HG02938 (cell line): ENCODE results near the gene AFAP1L2.
A peak's percentile ranks its signal among the peaks of the same experiment; 100 is the strongest.

Experiments used
- ATAC-seq: cut with Tn5 transposase; IDR thresholded peaks from one replicate; pipeline ENCODE4 v1.9.1; 2021; ENCODE audit warnings: mild to moderate bottlenecking, moderate library complexity; ENCODE audit not compliant: unreplicated experiment

The AFAP1L2 gene

DNA sequence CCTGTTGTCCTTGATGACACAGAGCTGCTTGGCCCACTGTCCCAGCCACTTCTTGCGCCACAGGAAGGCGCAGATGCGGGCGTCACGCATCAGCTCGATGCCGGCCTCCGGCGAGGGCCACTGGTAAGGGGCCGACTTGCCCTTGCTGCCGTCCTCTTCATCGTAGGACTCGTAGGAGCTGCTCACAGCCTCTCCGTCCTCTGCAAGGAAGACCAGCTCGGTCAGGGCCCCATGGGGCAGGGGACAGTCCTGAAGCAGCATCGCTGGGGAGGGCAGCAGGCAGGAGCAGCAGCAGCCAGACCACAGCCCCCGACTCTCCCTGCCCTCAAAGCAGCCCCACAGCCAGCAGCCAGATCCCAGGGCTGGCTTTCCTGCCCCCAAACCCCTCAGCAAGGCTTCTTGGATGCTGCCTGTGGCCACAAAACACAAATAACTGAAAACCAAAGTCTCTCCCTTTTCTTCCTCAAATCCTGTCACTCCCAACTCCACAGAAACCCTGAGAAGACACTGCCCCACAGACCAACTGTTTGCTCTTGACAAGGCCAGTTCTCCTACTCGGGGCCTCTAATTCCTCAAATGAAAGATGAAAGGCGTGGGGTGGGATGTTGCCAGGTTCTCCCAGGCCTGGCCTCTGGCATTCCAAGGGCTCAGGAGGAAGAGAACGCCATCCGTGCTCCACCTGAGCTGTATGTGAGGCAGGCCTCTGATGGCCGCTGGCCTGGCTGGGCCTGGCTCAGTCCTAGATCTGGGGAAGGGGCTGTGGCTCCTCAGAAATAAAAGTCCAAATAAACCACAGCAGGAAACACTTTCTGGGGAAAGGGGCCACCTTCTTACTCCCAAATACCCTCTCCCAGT lies 88.5 kb downstream of the AFAP1L2 start:
- no peak for ATAC-seq

DNA sequence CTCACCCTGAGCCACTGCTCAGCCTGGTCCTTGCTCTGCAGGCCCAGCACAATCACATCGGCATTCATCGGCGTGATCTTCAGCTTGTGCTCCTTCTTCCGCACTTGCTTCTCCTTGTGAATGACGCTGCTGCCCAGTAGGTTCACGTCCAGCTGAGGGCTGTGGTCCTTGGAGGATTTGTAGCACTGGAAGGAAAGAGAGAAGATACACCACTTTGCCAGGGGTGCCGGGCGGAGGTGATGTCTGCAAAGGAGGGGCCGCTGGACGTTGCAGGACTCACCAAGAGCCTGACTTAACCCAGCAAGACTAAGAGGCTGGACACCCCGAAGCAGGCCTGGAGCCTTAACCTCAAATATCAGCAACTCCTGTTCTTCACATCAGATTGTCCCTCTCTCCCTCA lies 90.4 kb downstream of the AFAP1L2 start:
- no peak for ATAC-seq

DNA sequence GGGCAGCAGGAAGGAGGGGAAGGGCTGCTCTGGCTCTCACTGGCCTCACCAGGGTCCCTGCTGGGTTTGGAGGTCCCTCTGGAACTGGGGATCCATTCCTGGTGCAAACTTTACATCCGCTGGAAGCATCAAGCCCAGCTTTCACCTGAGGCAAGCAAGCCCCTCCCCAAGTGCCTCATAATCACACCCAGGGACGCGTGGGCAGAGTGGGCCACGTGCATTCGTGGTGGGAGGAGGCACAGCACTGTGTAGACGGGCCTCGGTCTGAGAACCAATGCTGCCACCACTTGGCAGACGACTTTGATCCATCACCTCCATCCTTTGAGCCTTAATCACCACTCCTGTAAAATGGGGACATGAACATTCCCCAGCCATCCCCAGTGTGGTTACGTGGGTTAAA lies 91.2 kb downstream of the AFAP1L2 start:
- ATAC-seq = no peak

DNA sequence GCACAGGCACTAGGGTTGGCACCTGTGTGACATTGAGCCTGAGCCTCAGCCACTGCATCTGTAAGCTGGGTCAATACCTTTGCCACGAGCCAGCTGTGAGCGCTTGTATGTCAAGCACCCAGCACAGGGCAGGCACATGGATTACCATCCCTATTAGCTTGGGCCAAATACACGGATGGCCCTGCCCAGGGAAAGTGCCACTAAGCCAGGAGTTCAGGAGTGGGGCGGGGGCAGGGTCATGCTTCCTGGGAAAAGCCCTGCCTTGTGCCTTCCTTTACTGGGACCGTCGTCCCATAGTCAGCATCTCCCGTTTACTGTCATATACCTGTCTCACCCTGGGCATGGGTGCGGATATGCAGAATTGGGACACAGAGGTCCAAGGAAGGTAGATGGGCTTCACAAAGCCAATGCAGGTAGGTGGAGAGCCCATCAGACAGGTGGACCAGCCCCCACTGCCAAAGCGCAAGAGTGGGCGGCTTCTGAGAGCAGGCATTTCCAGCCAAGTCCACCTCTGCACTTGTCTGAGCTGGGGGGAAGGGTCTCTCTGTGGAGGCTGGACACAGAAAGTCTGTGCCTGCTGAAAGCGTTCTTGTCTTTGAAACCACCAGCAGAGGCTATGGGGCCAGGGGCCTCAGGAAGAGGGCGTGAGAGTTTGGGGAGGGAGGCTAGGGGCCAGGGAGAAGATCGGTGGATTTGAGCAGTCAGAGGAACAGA lies 92.6 kb downstream of the AFAP1L2 start:
- ATAC-seq = no peak

DNA sequence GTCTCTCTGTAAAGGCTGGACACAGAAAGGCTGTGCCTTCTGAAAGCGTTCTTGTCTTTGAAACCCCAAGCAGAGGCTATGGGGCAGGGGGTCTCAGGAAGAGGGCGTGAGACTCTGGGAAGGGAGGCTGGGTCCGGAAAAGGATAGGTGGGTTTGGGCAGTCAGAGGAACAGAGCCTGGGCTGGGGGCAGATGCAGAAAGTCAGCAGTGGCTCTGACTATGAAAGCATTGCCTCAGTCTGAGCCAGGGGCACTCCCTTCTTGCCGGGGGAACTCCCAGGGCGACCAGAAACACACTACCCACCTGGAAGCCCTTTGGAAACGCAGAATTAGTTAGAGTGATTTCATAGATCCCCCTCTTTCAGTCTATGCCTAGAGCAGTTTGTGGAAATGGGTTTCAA lies 93.3 kb downstream of the AFAP1L2 start:
- no peak for ATAC-seq

DNA sequence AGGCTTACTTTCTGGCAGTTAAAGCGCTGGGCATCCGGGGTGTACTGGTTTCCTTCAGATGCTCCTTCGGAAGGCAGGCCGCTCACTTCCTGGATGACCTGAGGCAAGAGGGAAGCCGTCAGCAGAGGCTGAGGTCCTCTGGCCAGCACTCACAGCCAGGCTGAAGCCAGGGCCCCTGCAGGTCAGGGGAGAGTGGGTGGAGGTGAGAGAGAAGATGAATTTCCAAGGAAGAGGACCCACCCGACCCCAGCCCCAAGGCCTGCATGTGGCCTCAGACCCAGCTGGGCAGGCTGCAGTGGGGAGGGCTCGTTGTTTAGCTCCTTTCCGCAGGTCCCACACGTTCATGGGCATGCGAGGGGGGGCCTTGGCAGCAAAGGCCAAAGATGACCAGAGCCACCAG lies 94.0 kb downstream of the AFAP1L2 start:
- ATAC-seq = no peak

DNA sequence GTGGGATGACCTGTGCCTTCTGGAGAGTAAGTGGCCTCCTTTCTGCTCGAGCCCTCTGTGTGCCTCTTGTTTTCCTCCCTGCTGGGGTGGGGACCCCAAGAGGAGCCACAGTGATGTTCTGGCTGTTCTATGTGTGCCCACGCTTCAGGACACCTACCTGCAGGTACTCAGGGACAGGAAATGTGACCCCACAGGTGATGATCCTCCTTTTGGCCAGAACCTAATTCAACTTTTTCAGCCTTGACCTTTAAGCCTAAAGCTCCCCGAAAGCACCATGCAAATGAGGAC lies 95.0 kb downstream of the AFAP1L2 start:
- no peak for ATAC-seq

DNA sequence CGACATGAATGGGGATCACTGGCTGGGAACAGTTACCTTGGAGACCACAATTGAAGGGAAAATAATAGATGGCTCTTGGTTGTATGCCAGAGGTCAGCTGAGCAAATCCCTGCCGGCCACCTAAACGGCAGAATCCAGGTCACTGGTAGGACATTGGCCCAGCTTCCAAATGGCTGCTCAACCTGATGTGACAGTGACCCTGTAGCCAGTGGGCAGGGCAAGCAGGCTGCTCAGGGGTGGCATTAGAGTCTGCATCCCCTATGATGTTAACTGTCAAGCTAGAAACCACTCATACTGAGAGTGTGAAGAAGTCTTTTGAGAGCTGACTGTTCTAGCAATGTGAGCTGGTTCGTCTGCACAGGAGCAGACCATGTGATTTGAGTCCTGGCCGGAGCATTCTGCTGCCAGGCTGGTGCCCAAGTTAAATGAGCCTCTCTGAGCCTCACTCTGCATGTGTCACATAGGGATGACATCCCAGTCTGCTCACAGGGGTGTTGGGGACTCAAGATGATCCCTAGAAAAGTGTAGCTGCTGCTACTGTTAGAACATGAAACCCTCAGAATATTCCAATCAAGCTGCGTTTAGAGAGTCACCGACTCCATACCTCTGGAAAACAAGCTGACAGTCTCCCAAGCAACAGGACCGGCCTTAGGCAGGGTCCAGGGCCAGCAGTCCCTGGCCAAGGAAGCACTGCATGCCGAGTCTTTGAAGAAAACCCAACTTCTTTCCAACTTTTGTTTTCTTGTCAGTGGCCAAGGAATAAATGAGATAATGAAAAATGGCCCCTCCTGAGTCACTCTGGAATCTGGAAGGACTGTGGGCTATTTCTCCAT lies 95.6 kb downstream of the AFAP1L2 start:
- no peak for ATAC-seq

DNA sequence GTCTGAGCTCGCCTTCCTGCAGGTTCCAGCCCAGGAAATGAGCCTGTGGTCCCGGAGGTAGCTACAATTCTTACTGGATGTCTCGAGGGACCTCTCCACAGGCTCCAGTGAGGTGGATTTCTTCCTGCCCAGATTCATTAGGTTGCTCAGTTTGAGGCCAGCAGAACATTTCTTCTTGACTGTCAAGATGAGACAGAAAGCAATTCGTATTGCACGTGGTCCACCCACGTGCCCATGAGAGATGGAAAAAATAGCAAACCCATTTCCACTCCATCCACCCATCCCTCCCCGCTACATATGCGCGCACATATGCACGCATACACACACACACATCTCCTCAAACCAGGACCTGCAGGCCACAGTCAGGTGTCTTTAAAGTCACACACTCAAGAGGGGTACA lies 96.6 kb downstream of the AFAP1L2 start:
- no peak for ATAC-seq

DNA sequence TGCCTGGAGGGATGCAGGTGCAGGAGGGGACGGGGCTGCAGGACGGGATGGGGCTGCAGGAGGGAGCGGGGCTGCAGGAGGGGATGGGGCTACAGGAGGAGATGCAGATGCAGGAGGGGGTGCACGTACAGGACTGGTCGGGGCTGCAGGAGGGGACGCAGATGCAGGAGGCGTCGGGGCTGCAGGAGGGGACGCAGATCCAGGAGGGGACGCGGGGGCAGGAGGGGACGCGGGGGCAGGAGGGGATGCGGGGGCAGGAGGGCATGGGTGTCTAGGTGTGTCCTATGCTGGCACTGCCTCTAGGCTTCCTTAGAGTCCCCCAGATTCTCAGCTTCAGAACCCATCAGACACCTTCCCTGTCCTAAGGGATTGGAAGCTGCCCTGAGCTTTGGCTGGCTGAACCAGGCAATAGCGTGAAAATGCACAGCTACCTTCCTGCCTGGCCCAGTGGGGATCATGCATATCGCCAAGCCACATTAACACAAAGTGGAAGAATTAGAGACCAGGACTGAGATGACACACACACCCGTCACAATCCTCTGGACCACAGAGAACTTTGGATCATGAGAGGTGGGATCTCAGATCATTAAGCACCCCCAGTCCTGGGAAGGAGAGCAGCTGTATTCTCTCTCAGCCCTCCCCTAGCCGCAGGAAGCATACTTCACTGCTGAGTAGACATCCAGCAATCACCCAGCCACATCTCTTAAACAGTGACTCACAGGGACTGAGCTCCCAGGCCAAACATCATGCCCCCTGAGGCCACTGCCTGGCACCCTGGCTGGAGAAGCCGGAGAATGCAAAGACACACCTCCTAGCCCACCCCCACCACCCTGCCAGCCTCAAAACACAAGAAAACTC lies 98.0 kb downstream of the AFAP1L2 start:
- no peak for ATAC-seq

DNA sequence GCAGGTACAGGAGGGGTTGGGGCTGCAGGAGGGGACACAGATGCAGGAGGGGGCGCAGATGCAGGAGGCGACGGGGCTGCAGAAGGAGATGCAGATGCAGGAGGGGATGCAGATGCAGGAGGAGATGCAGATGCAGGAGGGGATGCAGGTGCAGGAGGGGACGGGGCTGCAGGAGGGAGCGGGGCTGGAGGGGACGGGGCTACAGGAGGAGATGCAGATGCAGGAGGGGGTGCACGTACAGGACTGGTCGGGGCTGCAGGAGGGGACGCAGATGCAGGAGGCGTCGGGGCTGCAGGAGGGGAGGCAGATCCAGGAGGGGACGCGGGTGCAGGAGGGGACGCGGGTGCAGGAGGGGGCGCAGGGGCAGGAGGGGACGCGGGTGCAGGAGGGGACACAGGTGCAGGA lies 98.8 kb downstream of the AFAP1L2 start:
- no peak for ATAC-seq

DNA sequence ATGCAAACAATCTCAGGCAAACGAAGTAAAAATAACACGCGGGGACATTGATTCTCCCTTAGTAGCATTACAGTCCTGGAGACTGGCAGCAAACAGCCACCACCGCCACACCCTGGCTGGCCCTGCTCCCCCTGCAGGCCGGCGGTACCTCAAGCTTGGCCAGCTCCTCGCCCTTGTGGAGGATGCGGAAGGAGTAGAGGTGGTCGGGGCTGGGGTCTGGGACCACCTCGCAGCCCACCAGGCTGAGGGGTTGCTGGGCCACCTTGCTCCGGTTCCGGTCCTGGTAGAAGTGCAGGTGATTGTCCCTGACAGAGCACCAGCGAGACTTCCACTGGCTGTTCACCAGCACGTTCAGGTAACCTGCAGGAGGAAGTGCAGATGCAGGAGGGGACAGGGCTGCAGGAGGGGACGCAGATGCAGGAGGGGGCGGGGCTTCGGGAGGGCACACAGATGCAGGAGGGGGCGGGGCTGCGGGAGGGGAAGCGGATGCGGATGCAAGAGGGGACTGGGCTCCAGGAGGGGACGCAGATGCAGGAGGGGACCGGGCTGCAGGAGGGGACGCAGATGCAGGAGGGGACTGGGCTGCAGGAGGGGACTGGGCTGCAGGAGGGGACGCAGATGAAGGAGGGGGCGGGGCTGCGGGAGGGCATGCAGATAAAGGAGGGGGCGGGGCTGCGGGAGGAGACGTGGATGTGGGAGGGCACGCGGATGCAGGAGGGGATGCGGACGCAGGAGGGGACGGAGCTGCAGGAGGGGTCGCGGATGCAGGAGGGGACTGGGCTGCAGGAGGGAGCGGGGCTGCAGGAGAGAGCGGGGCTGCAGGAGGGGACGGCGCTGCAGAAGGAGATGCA lies 99.5 kb downstream of the AFAP1L2 start:
- peak; percentile 52 for ATAC-seq

DNA sequence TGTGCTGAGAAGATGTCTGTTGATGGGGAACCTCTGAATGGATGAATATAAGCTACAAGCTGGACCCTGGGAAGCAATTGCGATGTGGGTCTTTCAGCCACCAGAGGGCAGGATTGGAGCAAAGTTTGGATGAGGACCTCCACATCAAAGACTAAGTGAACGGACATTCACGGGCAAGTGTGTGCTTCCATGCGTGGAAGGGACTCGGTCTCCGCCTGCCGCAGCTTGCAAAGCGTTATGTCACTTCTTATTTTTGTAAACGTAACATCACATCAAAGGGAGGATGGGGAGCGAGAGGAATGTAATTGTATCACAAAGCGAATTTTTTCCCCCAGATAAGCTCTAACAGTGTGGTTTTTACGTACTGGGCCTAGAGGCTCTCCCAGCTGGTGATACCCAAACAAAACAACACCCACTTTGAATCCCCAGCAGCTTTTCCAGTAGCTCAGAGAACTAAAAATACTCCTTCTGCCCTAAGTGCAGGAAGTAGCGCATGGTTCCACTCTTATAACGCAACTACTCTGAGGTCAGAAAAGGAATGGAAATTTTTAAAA lies 100.2 kb downstream of the AFAP1L2 start:
- peak; percentile 75 for ATAC-seq

DNA sequence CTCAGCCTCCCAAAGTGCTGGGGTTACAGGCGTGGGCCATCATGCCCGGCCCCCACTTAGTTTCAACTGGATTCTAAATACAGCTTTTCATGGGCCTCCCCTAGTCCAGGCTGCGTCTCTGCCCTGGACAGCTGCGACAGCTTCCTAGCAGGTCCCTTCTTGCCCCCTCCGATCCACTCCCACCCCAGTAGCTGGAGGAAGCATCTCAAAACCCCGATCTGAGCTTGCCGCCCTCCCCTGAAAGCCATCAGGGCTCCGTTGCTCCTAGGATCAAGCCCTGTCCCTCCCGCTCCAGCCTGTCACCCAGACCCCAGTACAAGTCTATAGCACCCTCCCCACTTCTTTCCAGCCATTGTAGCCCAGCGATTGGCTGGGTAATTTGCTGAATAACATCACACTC lies 100.7 kb downstream of the AFAP1L2 start:
- peak; percentile 9 for ATAC-seq

DNA sequence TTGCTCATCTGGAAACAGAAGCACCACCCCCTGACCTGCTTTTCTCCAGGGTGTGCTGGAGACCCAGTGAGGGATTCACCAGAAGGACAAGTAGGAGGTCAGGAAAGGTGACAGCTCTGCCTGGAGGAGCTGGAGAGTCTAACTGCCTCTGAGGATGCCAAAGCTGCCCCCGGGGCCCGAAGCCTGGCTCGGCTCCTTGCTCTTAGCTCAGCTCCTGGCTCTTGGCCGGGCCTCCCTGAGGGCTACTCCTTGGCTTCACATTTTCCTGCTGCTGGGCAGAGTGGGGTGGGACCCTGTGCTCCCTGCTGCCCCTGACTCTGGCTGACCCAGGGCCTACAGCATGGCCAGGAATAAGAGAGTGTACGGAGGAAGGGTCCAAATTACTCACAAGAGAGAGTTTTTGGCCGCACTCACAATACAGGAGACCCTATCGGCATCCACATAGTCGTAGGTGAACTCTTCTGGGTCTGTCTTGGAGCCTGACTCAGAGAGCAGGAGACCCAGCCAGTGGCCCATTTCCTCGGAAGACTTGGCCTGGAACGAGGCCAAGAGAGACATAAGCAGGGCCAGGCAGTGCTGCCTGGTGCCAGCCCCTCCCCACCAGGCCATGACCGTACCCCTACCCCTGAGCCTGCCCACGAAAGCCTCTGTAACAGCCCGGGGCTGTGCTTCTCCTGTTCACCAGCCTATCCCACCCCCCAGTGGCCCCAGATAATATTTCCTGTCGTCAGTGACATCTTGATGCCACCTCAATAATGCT lies 102.2 kb downstream of the AFAP1L2 start:
- no peak for ATAC-seq

DNA sequence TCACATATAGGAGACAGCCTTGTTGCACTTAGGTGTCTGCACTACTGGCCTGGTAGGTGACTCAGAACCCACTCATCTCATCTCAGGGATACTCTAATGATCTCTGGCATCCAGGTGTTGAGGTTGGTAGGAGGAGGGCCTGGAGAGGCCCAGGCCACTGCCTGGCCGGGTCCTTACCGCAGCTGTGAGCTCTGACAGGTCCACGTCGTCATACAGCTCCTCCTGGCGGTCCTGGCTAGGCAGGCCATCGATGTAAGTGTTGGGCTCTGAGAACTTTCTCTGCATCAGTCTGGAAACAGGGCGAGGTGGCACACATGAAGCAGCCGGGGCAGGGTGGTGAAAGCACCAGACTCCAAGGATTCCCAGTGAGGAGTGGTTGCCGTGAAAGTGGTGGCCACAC lies 103.1 kb downstream of the AFAP1L2 start:
- ATAC-seq = no peak

DNA sequence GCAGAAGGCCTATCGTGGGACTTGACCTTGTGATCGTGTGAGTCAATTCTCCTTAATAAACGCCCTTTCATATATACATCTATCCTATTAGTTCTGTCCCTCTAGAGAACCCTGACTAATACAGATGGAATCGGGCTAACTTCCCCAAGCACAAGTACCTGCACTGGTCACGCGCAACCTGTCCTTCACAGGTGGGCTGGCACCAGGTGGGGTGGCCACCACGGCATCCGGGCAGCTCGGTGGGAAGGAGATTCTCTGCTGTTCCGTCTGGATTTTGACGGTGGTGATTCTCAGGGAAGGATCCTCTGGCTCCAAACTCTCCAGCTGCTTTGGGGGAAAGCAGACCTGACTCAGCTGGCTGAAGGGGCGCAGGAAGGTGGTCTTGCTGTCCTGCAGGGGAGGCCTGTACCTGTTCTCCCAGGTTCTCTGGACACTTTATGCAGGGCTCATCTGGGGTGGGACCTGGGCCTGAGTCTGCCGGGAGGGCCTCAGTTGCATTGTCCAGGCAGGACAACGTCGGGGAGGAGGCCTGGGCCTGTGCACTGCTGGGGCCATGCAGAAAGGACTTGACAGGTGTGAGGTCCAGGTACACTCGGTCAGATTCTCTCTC lies 104.2 kb downstream of the AFAP1L2 start:
- no peak for ATAC-seq

DNA sequence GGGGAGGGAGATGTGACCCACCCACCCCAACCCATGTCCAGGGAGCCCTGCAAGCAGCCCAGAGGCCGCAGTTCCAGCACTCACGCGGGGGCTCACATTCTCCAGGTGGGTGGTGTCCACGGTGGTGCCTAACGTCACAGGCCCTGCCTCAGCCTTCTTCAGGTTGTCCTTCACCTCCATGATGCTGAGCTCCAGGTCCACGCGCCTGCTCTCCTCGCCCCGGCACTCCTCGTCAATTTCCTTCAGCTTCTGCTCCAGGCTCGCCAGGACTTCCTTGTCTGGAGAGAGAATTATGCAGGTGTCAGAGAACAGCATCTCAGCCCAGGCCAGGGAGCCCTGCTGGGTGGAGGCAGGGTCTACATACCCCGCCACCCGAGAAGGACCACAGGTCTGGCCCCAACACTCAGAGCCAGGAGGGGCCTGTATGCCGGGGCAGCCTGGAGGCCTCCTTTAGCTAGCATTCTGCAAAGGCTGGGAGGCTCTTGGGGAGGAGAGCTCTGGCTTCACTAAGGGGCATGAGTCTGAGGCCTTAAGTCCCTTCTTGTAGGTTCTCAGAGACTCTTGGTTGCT lies 107.1 kb downstream of the AFAP1L2 start:
- ATAC-seq = no peak
